Measurements from ENCODE around the gene LRMDA. TPM values are rescaled to one million over a fixed set of nuclear protein-coding genes. Genes with fewer than 3 reads are reported as not detected.

Gene LRMDA
- total RNA-seq, 4 donors from 2014 or later, result 7.3 to 20.1 (median 8.4) TPM

DNA sequence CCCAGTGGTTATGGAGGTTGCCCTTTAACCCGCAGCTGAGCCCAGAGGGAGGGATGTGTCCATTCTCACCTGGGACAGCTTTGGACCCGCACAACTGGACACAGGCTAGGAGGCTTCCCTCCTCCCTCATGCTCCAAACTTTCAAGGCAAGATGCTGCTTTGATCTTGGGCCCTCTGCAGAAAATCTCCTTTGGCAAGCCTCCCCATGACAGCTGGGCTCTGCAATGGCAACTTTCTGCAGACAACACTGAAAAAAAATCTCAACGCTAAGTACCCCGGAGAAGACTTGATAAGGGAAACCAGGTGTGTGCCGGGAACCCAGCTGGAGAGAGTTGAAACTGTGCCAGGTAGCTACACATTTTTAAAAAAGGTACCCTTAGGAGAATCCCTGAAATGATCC, 610.1 kb downstream of the LRMDA start:
- no peak overlapping the region for H3K4me3 ChIP-seq

DNA sequence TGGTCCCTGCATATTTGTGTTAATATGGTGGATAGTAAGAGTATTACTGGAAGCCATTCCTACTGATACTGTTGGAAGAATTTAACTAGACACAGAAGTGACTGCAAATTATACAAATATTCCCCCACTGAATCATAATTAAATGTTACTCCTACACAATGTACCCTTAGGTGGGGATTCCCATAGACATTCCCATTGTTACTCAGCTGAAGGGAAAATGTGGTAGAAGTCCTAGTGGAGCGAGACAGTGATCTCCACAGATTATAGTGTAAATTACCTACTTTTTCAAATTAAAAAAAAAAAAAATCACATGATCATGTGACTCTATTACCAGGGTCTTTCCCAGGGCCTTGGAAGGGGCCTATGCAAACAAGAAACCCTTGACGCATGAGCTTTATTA, 611.8 kb downstream of the LRMDA start:
- no peak for ATAC-seq
- TF ChIP-seq, protein P1, sequence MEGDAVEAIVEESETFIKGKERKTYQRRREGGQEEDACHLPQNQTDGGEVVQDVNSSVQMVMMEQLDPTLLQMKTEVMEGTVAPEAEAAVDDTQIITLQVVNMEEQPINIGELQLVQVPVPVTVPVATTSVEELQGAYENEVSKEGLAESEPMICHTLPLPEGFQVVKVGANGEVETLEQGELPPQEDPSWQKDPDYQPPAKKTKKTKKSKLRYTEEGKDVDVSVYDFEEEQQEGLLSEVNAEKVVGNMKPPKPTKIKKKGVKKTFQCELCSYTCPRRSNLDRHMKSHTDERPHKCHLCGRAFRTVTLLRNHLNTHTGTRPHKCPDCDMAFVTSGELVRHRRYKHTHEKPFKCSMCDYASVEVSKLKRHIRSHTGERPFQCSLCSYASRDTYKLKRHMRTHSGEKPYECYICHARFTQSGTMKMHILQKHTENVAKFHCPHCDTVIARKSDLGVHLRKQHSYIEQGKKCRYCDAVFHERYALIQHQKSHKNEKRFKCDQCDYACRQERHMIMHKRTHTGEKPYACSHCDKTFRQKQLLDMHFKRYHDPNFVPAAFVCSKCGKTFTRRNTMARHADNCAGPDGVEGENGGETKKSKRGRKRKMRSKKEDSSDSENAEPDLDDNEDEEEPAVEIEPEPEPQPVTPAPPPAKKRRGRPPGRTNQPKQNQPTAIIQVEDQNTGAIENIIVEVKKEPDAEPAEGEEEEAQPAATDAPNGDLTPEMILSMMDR (IDR thresholded peaks at IDR 0.05), result no peak
- TF ChIP-seq EP300 (IDR thresholded peaks at IDR 0.05), result no peak
- no peak overlapping the region for H3K4me3 ChIP-seq
- H3K4me1 ChIP-seq, result no peaks in the 10 kb centered on the region
- H3K9me3 ChIP-seq, result peaks cover 0 to 11% (median 0%) of the 10 kb centered on the region in 3 donors
- H3K36me3 ChIP-seq, result no peaks in the 10 kb centered on the region
- no peaks in the 10 kb centered on the region for H3K27me3 ChIP-seq
- no peak overlapping the region for H3K27ac ChIP-seq
- 82% methylated on average over 2 of the region's 2 CpGs; no CpG with 5 or more reads in 1 of the 2 donors for WGBS, 2 donors (ENCODE audit: low coverage in 1 of 2)

More for the DNA sequence above, 610.1 kb downstream of the LRMDA start:
- Histone ChIP-seq H3K4me1 (peaks cover 0 to 8% (median 3%) of the 10 kb centered on the region in 3 donors), H3K9me3 (peaks cover 0 to 12% (median 0%) of the 10 kb centered on the region in 3 donors), H3K36me3 (no peaks in the 10 kb centered on the region), H3K27me3 (no peaks in the 10 kb centered on the region), H3K27ac (no peak overlapping the region)
- no peak for ATAC-seq
- 93% methylated on average over 4 of the region's 5 CpGs; no CpG with 5 or more reads in 1 of the 2 donors for WGBS, 2 donors (ENCODE audit: low coverage in 1 of 2)
- TF ChIP-seq POLR2AphosphoS5 (IDR thresholded peaks at IDR 0.05) (no peak), EP300 (IDR thresholded peaks at IDR 0.05) (no peak), POLR2A (IDR thresholded peaks at IDR 0.05) (no peak)
- TF ChIP-seq, protein P1 (IDR thresholded peaks at IDR 0.05), result no peak

DNA sequence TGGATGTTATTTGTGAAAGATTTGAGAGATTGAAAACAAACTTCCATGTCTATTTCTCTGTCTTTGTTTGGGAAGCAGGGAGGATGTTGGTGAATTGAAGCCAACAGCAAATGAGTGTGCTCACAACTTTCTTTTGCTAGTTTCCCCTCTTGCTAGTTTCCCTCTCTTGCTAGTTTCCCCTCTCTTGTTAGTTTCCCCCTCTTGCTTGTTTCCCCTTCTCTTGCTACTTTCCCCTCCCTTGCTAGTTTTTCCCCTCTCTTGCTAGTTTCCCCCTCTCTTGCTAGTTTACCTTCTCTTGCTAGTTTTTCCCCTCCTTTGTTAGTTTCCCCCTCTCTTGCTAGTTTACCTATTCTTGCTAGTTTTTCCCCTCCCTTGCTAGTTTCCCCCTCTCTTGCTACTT, 613.3 kb downstream of the LRMDA start:
- Histone ChIP-seq H3K36me3 (no peaks in the 10 kb centered on the region), H3K4me1 (no peaks in the 10 kb centered on the region), H3K9me3 (no peaks in the 10 kb centered on the region), H3K27ac (no peak overlapping the region), H3K4me3 (no peak overlapping the region), H3K27me3 (no peaks in the 10 kb centered on the region)
- TF ChIP-seq EP300 (IDR thresholded peaks at IDR 0.05), result no peak
- TF ChIP-seq, protein P1 (IDR thresholded peaks at IDR 0.05), result no peak
- TF ChIP-seq POLR2AphosphoS5 (IDR thresholded peaks at IDR 0.05), result no peak
- no peak for TF ChIP-seq POLR2A (IDR thresholded peaks at IDR 0.05)
- no peak for ATAC-seq

DNA sequence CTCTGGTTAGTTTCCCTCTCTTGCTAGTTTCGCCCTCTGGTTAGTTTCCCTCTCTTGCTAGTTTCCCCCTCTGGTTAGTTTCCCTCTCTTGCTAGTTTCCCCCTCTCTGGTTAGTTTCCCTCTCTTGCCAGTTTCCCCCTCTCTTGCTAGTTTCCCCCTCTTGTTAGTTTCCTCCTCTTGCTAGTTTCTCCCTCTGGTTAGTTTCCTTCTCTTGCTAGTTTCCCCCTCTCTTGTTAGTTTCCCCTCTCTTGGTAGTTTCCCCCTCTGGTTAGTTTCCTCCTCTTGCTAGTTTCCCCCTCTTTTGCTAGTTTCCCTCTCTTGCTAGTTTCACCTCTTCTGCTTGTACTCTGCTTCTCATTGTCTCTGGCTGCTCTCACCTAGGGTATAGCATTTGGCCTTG, 613.8 kb downstream of the LRMDA start:
- Histone ChIP-seq H3K4me3 (no peak overlapping the region), H3K9me3 (no peaks in the 10 kb centered on the region), H3K27ac (no peak overlapping the region), H3K36me3 (no peaks in the 10 kb centered on the region), H3K4me1 (peaks cover 0 to 3% (median 0%) of the 10 kb centered on the region in 3 donors), H3K27me3 (no peaks in the 10 kb centered on the region)
- no peak for ATAC-seq
- 93% methylated on average over 1 of the region's 1 CpG; no CpG with 5 or more reads in 1 of the 2 donors for WGBS, 2 donors (ENCODE audit: low coverage in 1 of 2)
- TF ChIP-seq, protein P1 (IDR thresholded peaks at IDR 0.05), result no peak
- no peak for TF ChIP-seq EP300 (IDR thresholded peaks at IDR 0.05)
- TF ChIP-seq POLR2AphosphoS5 (IDR thresholded peaks at IDR 0.05), result no peak
- no peak for TF ChIP-seq POLR2A (IDR thresholded peaks at IDR 0.05)

DNA sequence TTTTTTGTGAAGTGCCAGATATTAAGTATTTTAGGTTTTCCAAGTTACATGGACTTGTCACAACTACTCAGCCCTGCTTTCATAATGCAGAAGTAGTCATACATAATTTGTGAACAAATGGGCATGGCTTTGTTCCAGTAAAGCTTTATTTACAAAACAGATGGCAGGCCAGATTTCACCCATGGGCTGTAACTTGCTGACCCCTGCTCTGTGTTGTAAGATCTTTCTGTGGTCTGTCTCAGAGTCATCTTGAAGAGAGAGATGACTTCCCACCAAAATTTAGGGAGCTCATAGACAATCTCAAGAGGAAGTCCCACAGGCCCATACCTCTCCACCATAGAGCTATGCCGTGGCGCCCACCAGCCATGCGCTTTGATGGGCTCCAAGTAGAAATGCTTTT, 616.1 kb downstream of the LRMDA start:
- no peak for ATAC-seq
- WGBS, 2 donors (ENCODE audit: low coverage in 1 of 2), result 96% methylated on average over 3 of the region's 3 CpGs; no CpG with 5 or more reads in 1 of the 2 donors
- no peaks in the 10 kb centered on the region for H3K9me3 ChIP-seq
- H3K27ac ChIP-seq, result no peak overlapping the region
- peaks cover 0 to 8% (median 0%) of the 10 kb centered on the region in 3 donors for H3K4me1 ChIP-seq
- TF ChIP-seq EP300 (IDR thresholded peaks at IDR 0.05) (no peak), POLR2A (IDR thresholded peaks at IDR 0.05) (no peak), POLR2AphosphoS5 (IDR thresholded peaks at IDR 0.05) (no peak)
- TF ChIP-seq, protein P1 (IDR thresholded peaks at IDR 0.05), result no peak
- no peaks in the 10 kb centered on the region for H3K36me3 ChIP-seq
- no peaks in the 10 kb centered on the region for H3K27me3 ChIP-seq
- H3K4me3 ChIP-seq, result no peak overlapping the region
